ENCODE data around the gene LINGO1. TPM values are rescaled to one million over a fixed set of nuclear protein-coding genes. Genes with fewer than 3 reads are reported as not detected.

The LINGO1 gene
- polyA plus RNA-seq, 1 donor from 2014 or later, result not detected

GRCh38 chr15:77607111-77607893 lies 25.4 kb downstream of the LINGO1 start:
- Mint-ChIP-seq H3K4me1 (peaks cover 0 to 6% (median 0%) of the 10 kb centered on the region in 3 donors), H3K36me3 (no peaks in the 10 kb centered on the region), H3K27me3 (peaks cover 7% of the 10 kb centered on the region), H3K4me3 (no peak overlapping the region), H3K9me3 (no peaks in the 10 kb centered on the region), H3K27ac (no peak overlapping the region)

- H3K9me3 Mint-ChIP-seq, result no peaks in the 10 kb centered on the region
- peaks cover 1% of the 10 kb centered on the region for H3K36me3 Mint-ChIP-seq
- H3K4me1 Mint-ChIP-seq, result peaks cover 0 to 6% (median 0%) of the 10 kb centered on the region in 3 donors
- H3K27ac Mint-ChIP-seq, result no peak overlapping the region
- H3K4me3 Mint-ChIP-seq, result no peak overlapping the region
- peaks cover 7% of the 10 kb centered on the region for H3K27me3 Mint-ChIP-seq
Observed at GRCh38 chr15:77606142-77607034, 26.3 kb downstream of the LINGO1 start.

- H3K4me1 Mint-ChIP-seq, result peaks cover 0 to 6% (median 0%) of the 10 kb centered on the region in 3 donors
- no peak overlapping the region for H3K27ac Mint-ChIP-seq
- peaks cover 6% of the 10 kb centered on the region for H3K27me3 Mint-ChIP-seq
- peaks cover 1% of the 10 kb centered on the region for H3K36me3 Mint-ChIP-seq
- H3K4me3 Mint-ChIP-seq, result no peak overlapping the region
- H3K9me3 Mint-ChIP-seq, result no peaks in the 10 kb centered on the region
Observed at GRCh38 chr15:77605547-77605946, 27.2 kb downstream of the LINGO1 start.

GRCh38 chr15:77604973-77605372 lies 27.7 kb downstream of the LINGO1 start:
- peaks cover 5% of the 10 kb centered on the region for H3K27me3 Mint-ChIP-seq
- peak overlapping the region in 2 of 4 donors; percentile 38 to 79 for H3K4me3 Mint-ChIP-seq
- peak overlapping the region in 1 of 3 donors; percentile 53 for H3K27ac Mint-ChIP-seq
- peaks cover 0 to 6% (median 0%) of the 10 kb centered on the region in 3 donors for H3K4me1 Mint-ChIP-seq
- no peaks in the 10 kb centered on the region for H3K9me3 Mint-ChIP-seq
- H3K36me3 Mint-ChIP-seq, result peaks cover 2% of the 10 kb centered on the region

- Mint-ChIP-seq H3K36me3 (peaks cover 4% of the 10 kb centered on the region), H3K4me1 (peaks cover 0 to 6% (median 0%) of the 10 kb centered on the region in 3 donors), H3K9me3 (no peaks in the 10 kb centered on the region), H3K4me3 (peak overlapping the region in 1 of 4 donors; percentile 65), H3K27me3 (peaks cover 2% of the 10 kb centered on the region), H3K27ac (peak overlapping the region in 1 of 3 donors; percentile 5)
Observed at GRCh38 chr15:77603611-77604336, 28.9 kb downstream of the LINGO1 start.

GRCh38 chr15:77602800-77603199 lies 29.9 kb downstream of the LINGO1 start:
- Mint-ChIP-seq H3K27me3 (peaks cover 2% of the 10 kb centered on the region), H3K9me3 (no peaks in the 10 kb centered on the region), H3K4me3 (no peak overlapping the region), H3K27ac (no peak overlapping the region), H3K4me1 (peaks cover 0 to 6% (median 0%) of the 10 kb centered on the region in 3 donors), H3K36me3 (peaks cover 4% of the 10 kb centered on the region)

- H3K27ac Mint-ChIP-seq, result no peak overlapping the region
Observed at GRCh38 chr15:77599899-77600298, 32.8 kb downstream of the LINGO1 start.

GRCh38 chr15:77599357-77599756 lies 33.4 kb downstream of the LINGO1 start:
- H3K27me3 Mint-ChIP-seq, result no peaks in the 10 kb centered on the region
- peaks cover 4% of the 10 kb centered on the region for H3K36me3 Mint-ChIP-seq
- H3K4me1 Mint-ChIP-seq, result no peaks in the 10 kb centered on the region
- H3K9me3 Mint-ChIP-seq, result no peaks in the 10 kb centered on the region
- no peak overlapping the region for H3K27ac Mint-ChIP-seq
- no peak overlapping the region for H3K4me3 Mint-ChIP-seq

More at GRCh38 chr15:77599899-77600298, 32.8 kb downstream of the LINGO1 start:
- H3K27me3 Mint-ChIP-seq, result no peaks in the 10 kb centered on the region
- H3K4me1 Mint-ChIP-seq, result peaks cover 0 to 4% (median 0%) of the 10 kb centered on the region in 3 donors
- peaks cover 4% of the 10 kb centered on the region for H3K36me3 Mint-ChIP-seq
- no peak overlapping the region for H3K4me3 Mint-ChIP-seq
- no peaks in the 10 kb centered on the region for H3K9me3 Mint-ChIP-seq

GRCh38 chr15:77598644-77599043 lies 34.1 kb downstream of the LINGO1 start:
- peaks cover 4% of the 10 kb centered on the region for H3K36me3 Mint-ChIP-seq
- H3K4me1 Mint-ChIP-seq, result no peaks in the 10 kb centered on the region
- H3K27me3 Mint-ChIP-seq, result no peaks in the 10 kb centered on the region
- no peak overlapping the region for H3K4me3 Mint-ChIP-seq
- no peak overlapping the region for H3K27ac Mint-ChIP-seq
- no peaks in the 10 kb centered on the region for H3K9me3 Mint-ChIP-seq

GRCh38 chr15:77597804-77598453 lies 34.8 kb downstream of the LINGO1 start:
- Mint-ChIP-seq H3K4me3 (peak overlapping the region in 1 of 4 donors; percentile 60), H3K9me3 (no peaks in the 10 kb centered on the region), H3K27ac (no peak overlapping the region), H3K27me3 (no peaks in the 10 kb centered on the region), H3K36me3 (peaks cover 4% of the 10 kb centered on the region), H3K4me1 (no peaks in the 10 kb centered on the region)

GRCh38 chr15:77596821-77597803 lies 35.6 kb downstream of the LINGO1 start:
- H3K27me3 Mint-ChIP-seq, result no peaks in the 10 kb centered on the region
- H3K4me3 Mint-ChIP-seq, result no peak overlapping the region
- H3K9me3 Mint-ChIP-seq, result no peaks in the 10 kb centered on the region
- peaks cover 4% of the 10 kb centered on the region for H3K36me3 Mint-ChIP-seq
- no peaks in the 10 kb centered on the region for H3K4me1 Mint-ChIP-seq
- no peak overlapping the region for H3K27ac Mint-ChIP-seq

- H3K27ac Mint-ChIP-seq, result no peak overlapping the region
- peaks cover 3% of the 10 kb centered on the region for H3K27me3 Mint-ChIP-seq
- H3K9me3 Mint-ChIP-seq, result no peaks in the 10 kb centered on the region
- peaks cover 2% of the 10 kb centered on the region for H3K36me3 Mint-ChIP-seq
- no peaks in the 10 kb centered on the region for H3K4me1 Mint-ChIP-seq
- H3K4me3 Mint-ChIP-seq, result no peak overlapping the region
Observed at GRCh38 chr15:77595231-77595630, 37.5 kb downstream of the LINGO1 start.

- peaks cover 2% of the 10 kb centered on the region for H3K36me3 Mint-ChIP-seq
- no peak overlapping the region for H3K27ac Mint-ChIP-seq
- no peaks in the 10 kb centered on the region for H3K4me1 Mint-ChIP-seq
- H3K9me3 Mint-ChIP-seq, result no peaks in the 10 kb centered on the region
- H3K4me3 Mint-ChIP-seq, result peak overlapping the region in 1 of 4 donors; percentile 66
- peaks cover 4% of the 10 kb centered on the region for H3K27me3 Mint-ChIP-seq
Observed at GRCh38 chr15:77592758-77593157, 40.0 kb downstream of the LINGO1 start.
